Endothelial cell of umbilical vein (primary cell): ENCODE measurements around the gene CACNA1C. TPM values are rescaled to one million over a fixed set of nuclear protein-coding genes. Genes with fewer than 3 reads are reported as not detected.

Experiments
- BruUV-seq: library from RNA; stranded (reverse); fragments of 400-500 nt; replicated peaks from 2 replicates; lab custom pipeline; 2021; lab: Mats Ljungman, UMichigan
- CTCF ChIA-PET: fragments of 300-600, 350-600 bp; sonication (Branson Sonifier 250); formaldehyde crosslinking; loops from one replicate; lab custom pipeline; 2021; ENCODE audit warnings: antibody characterized with exemption, inconsistent platforms; lab: Charles Lee
- POLR2A ChIA-PET: fragments of 300-600, 350-600 bp; sonication (Branson Sonifier 250); formaldehyde crosslinking; loops from one replicate; lab custom pipeline; 2021; ENCODE audit warnings: antibody characterized with exemption, inconsistent platforms; lab: Charles Lee
- DNase-seq: peaks from one replicate; pipeline ENCODE4 v3.0.0-alpha.2; 2011; ENCODE audit warnings: low read depth, low spot score
- FAIRE-seq: peaks from 2 replicates; lab custom pipeline; 2011; peaks lifted over from hg19 to GRCh38; lab: Jason Lieb, UNC
- H2AFZ ChIP-seq: 2 replicates; pipeline ENCODE4 v1.6.0; 2012; ENCODE audit warnings: low read depth, low read length, control low read depth, inconsistent platforms
- H3K27ac ChIP-seq: 2 replicates; pipeline ENCODE4 v1.5.1; 2011; ENCODE audit warnings: low read depth, mild to moderate bottlenecking, control low read depth, low read length, moderate library complexity; ENCODE audit not compliant: insufficient read depth
- H3K27me3 ChIP-seq, 2 experiments: 2 replicates each; pipeline versions ENCODE4 v1.6.0 to v1.6.1; 2011; ENCODE audit warnings: low read length in 2 of 2, mixed read lengths in 1 of 2; ENCODE audit not compliant: control insufficient read depth in 2 of 2, insufficient read depth in 2 of 2
- H3K36me3 ChIP-seq, 2 experiments: 2 replicates in 1 of 2; 3 replicates in 1 of 2; pipeline ENCODE4 v1.5.1; 2011; ENCODE audit warnings: low read length in 2 of 2, mild to moderate bottlenecking in 1 of 2, moderate library complexity in 1 of 2; ENCODE audit not compliant: control insufficient read depth in 2 of 2, insufficient read depth in 2 of 2; ENCODE audit errors: extremely low read depth in 1 of 2
- H3K4me1 ChIP-seq: 3 replicates; pipeline ENCODE4 v1.5.1; 2011; ENCODE audit warnings: mild to moderate bottlenecking, low read length; ENCODE audit not compliant: control insufficient read depth, insufficient read depth; ENCODE audit errors: extremely low read depth
- H3K4me2 ChIP-seq: 2 replicates; pipeline ENCODE4 v1.6.1; 2011; ENCODE audit warnings: low read length, control low read depth, mixed read lengths; ENCODE audit not compliant: insufficient read depth
- H3K4me3 ChIP-seq, 3 experiments: fragments of 200-600 bp in 1 of 3; sonication (generic), shearing (Covaris generic) in 1 of 3; replicated peaks in 1 of 3; 2 replicates each; pipeline ENCODE4 v1.5.1; 2011 to 2016; ENCODE audit warnings: control low read depth in 3 of 3, low read length in 3 of 3, mild to moderate bottlenecking in 2 of 3, inconsistent platforms in 1 of 3, low read depth in 1 of 3, moderate library complexity in 1 of 3; ENCODE audit not compliant: insufficient read depth in 1 of 3
- H3K79me2 ChIP-seq: 2 replicates; pipeline ENCODE4 v1.6.0; 2012; ENCODE audit warnings: low read length, inconsistent platforms; ENCODE audit not compliant: control insufficient read depth, insufficient read depth
- H3K9ac ChIP-seq: replicated peaks from 2 replicates; pipeline ENCODE3; 2011; ENCODE audit warnings: low read length, control low read depth; ENCODE audit not compliant: insufficient read depth; ENCODE audit errors: extremely low read depth
- H3K9me1 ChIP-seq: replicated peaks from 3 replicates; pipeline ENCODE4 v1.6.0; 2011; ENCODE audit warnings: mild to moderate bottlenecking, low read length; ENCODE audit not compliant: control insufficient read depth, insufficient read depth; ENCODE audit errors: extremely low read depth
- H3K9me3 ChIP-seq: replicated peaks from 2 replicates; pipeline ENCODE4 v1.5.1; 2012; ENCODE audit warnings: low read length, inconsistent platforms; ENCODE audit not compliant: control insufficient read depth, insufficient read depth
- H4K20me1 ChIP-seq: replicated peaks from 2 replicates; pipeline ENCODE3; 2011; ENCODE audit warnings: mild to moderate bottlenecking, low read length; ENCODE audit not compliant: control insufficient read depth, insufficient read depth; ENCODE audit errors: extremely low read depth
- EZH2 ChIP-seq: IDR thresholded peaks from 2 replicates; pipeline ENCODE4 v1.6.1; 2012; ENCODE audit warnings: borderline replicate concordance, low read depth, mild to moderate bottlenecking, moderate library complexity, low read length, inconsistent platforms; ENCODE audit not compliant: severe bottlenecking
- GATA2 ChIP-seq: IDR thresholded peaks from 2 replicates; pipeline ENCODE4 v1.7.0; 2011; ENCODE audit warnings: low read depth, mild to moderate bottlenecking, moderate library complexity, mixed read lengths, low read length; ENCODE audit not compliant: insufficient read length, insufficient read depth
- JUN ChIP-seq: IDR thresholded peaks from 2 replicates; pipeline ENCODE4 v1.6.1; 2011; ENCODE audit warnings: borderline replicate concordance, low read depth; ENCODE audit not compliant: insufficient read length, insufficient read depth
- MYC ChIP-seq: IDR thresholded peaks from one replicate; pipeline ENCODE4 v1.6.1; 2011; ENCODE audit warnings: mild to moderate bottlenecking, low read depth, low read length
- POLR2AphosphoS5 ChIP-seq: IDR thresholded peaks from 2 replicates; pipeline ENCODE4 v1.6.1; 2012; ENCODE audit warnings: low read depth, mild to moderate bottlenecking, control low read depth, low read length, moderate library complexity; ENCODE audit not compliant: insufficient read depth
- dilution Hi-C: fragments of 300-500 bp; cut with MboI; formaldehyde crosslinking; loops from one replicate; pipeline ENCODE4 v1.15.0; 2019; ENCODE audit warnings: low sequenced_read_pairs; ENCODE audit not compliant: extremely low pct_ligation_motif_present
- intact Hi-C: fragments of 100-400 bp; cut with micrococcal nuclease; formaldehyde crosslinking; loops from one replicate; pipeline ENCODE4 v1.10.0; 2022
- polyA plus RNA-seq, 4 experiments: library from polyadenylated mRNA; depleted of rRNA in 3 of 4; stranded (reverse) in 3 of 4; unstranded in 1 of 4; fragments of >200 nt; gene quantifications; 2 replicates each; pipeline versions ENCODE4 v1.2.1 to v1.2.3, GENCODE V29; 2011 to 2012; ENCODE audit warnings: missing spikeins in 1 of 4
- total RNA-seq: library from RNA; stranded (reverse); gene quantifications from 2 replicates; pipeline ENCODE4 v1.2.3, GENCODE V29; 2021
- TF ChIP-seq, protein P1 (sequence below): IDR thresholded peaks from 2 replicates; pipeline ENCODE4 v1.6.1; 2011; ENCODE audit not compliant: insufficient read depth, insufficient read length
- TF ChIP-seq, protein P2 (sequence below), 2 donors: IDR thresholded peaks; 1 replicate in 1 of 2; 2 replicates in 1 of 2; pipeline ENCODE4 v1.5.1; 2011; ENCODE audit warnings: low read length in 2 of 2, mild to moderate bottlenecking in 2 of 2, moderate library complexity in 2 of 2, control low read depth in 1 of 2, inconsistent platforms in 1 of 2, low read depth in 1 of 2; ENCODE audit not compliant: insufficient read depth in 1 of 2; ENCODE audit errors: extremely low read depth in 1 of 2

CACNA1C gene
- total and polyA plus RNA-seq, 2 donors (not counting 3 experiments of a cell fraction or from before 2014, with no cell fraction given) = not detected

DNA sequence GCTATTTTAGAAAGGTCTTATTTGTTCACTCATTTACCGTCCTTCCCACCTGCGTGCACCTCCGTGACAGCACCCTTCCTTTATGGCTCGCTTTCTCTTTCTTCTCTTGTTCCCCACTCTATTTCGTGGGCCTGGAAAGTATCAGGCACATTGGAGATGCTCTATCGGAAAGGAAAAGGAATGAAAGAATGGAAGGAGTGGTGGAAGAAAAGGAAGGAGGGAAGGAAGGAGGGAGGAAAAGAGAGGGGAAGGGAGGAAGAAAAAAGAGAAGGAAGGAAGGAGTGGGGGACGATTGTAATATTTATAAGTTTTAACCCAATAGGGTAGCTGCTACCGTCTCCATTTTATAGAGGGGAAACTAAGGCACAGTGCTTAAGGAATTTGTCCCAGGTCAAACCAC is 363.4 kb downstream of the CACNA1C start:
- TF ChIP-seq GATA2 = no peak
- no peak for TF ChIP-seq EZH2
- no peak for TF ChIP-seq JUN
- TF ChIP-seq POLR2AphosphoS5 = no peak
- no peak for TF ChIP-seq MYC
- TF ChIP-seq, protein P1, sequence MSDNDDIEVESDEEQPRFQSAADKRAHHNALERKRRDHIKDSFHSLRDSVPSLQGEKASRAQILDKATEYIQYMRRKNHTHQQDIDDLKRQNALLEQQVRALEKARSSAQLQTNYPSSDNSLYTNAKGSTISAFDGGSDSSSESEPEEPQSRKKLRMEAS = no peak
- TF ChIP-seq, protein P2, sequence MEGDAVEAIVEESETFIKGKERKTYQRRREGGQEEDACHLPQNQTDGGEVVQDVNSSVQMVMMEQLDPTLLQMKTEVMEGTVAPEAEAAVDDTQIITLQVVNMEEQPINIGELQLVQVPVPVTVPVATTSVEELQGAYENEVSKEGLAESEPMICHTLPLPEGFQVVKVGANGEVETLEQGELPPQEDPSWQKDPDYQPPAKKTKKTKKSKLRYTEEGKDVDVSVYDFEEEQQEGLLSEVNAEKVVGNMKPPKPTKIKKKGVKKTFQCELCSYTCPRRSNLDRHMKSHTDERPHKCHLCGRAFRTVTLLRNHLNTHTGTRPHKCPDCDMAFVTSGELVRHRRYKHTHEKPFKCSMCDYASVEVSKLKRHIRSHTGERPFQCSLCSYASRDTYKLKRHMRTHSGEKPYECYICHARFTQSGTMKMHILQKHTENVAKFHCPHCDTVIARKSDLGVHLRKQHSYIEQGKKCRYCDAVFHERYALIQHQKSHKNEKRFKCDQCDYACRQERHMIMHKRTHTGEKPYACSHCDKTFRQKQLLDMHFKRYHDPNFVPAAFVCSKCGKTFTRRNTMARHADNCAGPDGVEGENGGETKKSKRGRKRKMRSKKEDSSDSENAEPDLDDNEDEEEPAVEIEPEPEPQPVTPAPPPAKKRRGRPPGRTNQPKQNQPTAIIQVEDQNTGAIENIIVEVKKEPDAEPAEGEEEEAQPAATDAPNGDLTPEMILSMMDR (IDR thresholded peaks at IDR 0.05; ENCODE audit: extremely low read depth in 1 of 2, insufficient read depth in 1 of 2, low read depth in 1 of 2, low read length in 2 of 2) = no peak
- no peak overlapping the region for H3K4me3 ChIP-seq
- no peak overlapping the region for H3K27ac ChIP-seq
- CTCF ChIA-PET = no interaction called here
- H3K4me1 ChIP-seq = no peaks in the 10 kb centered on the region
- no peaks in the 10 kb centered on the region for H3K36me3 ChIP-seq
- dilution Hi-C loops (no loop called here), intact Hi-C loops (no loop called here)
- no peaks in the 10 kb centered on the region for H3K9me3 ChIP-seq
- H4K20me1 ChIP-seq = no peaks in the 10 kb centered on the region
- POLR2A ChIA-PET = no interaction called here
- no peaks in the 10 kb centered on the region for H3K79me2 ChIP-seq
- H2AFZ ChIP-seq = no peak overlapping the region
- H3K9ac ChIP-seq = no peak overlapping the region
- no peaks in the 10 kb centered on the region for H3K9me1 ChIP-seq
- BruUV-seq = no TSS peak
- no peak for DNase-seq
- no peak overlapping the region for H3K4me2 ChIP-seq
- no peaks in the 10 kb centered on the region for H3K27me3 ChIP-seq
- no peak for FAIRE-seq
